SK-N-SH treated with all-trans-retinoic acid at 6 μM for 48 hours (cell line): ENCODE data around the gene ETV6.

Source experiments
- ATAC-seq: fragments of 200-7000 bp; cut with Tn5 transposase; 3 replicates; pipeline ENCODE4 v1.9.1; 2020; ENCODE audit warnings: mild to moderate bottlenecking, moderate library complexity
- ARNTL ChIP-seq: fragments of 450-650 bp; formaldehyde crosslinking; IDR thresholded peaks from 2 replicates; pipeline ENCODE4 v1.5.0; 2020; ENCODE audit warnings: low read depth, mild to moderate bottlenecking, moderate library complexity, borderline replicate concordance
- BACH2 ChIP-seq: fragments of 250-450 bp; sonication (Bioruptor Pico); IDR thresholded peaks from 2 replicates; pipeline ENCODE4 v1.9.0; 2021; ENCODE audit warnings: mild to moderate bottlenecking, borderline replicate concordance
- ESRRG ChIP-seq: fragments of 250-450 bp; sonication (Bioruptor Pico); IDR thresholded peaks from 2 replicates; pipeline ENCODE4 v1.6.1; 2021; ENCODE audit warnings: mild to moderate bottlenecking
- ISL1 ChIP-seq: fragments of 250-450 bp; sonication (Bioruptor Pico); IDR thresholded peaks from 2 replicates; pipeline ENCODE4 v2.1.2; 2022; ENCODE audit warnings: mild to moderate bottlenecking, moderate library complexity
- OSR1 ChIP-seq: fragments of 250-450 bp; sonication (Bioruptor Pico); IDR thresholded peaks from 2 replicates; pipeline ENCODE4 v1.8.0; 2022; ENCODE audit warnings: moderate library complexity, mild to moderate bottlenecking, inconsistent platforms
- PPARA ChIP-seq: fragments of 250-450 bp; sonication (Bioruptor Pico); IDR thresholded peaks from 2 replicates; pipeline ENCODE4 v1.5.0; 2020; ENCODE audit warnings: mild to moderate bottlenecking, borderline replicate concordance
- RARB ChIP-seq: fragments of 250-450 bp; sonication (Bioruptor Pico); IDR thresholded peaks from 2 replicates; pipeline ENCODE4 v1.8.0; 2021; ENCODE audit warnings: mild to moderate bottlenecking, moderate library complexity
- SNAI2 ChIP-seq: fragments of 250-450 bp; sonication (Bioruptor Pico); IDR thresholded peaks from 2 replicates; pipeline ENCODE4 v1.5.0; 2020; ENCODE audit warnings: mild to moderate bottlenecking, moderate library complexity
- TCF4 ChIP-seq: fragments of 250-450 bp; sonication (Bioruptor Pico); IDR thresholded peaks from 2 replicates; pipeline ENCODE4 v1.8.0; 2021; ENCODE audit warnings: mild to moderate bottlenecking, moderate library complexity, borderline replicate concordance
- TOX ChIP-seq: fragments of 250-450 bp; sonication (Bioruptor Pico); IDR thresholded peaks from 2 replicates; pipeline ENCODE4 v1.8.0; 2021; ENCODE audit warnings: mild to moderate bottlenecking, moderate library complexity, borderline replicate concordance
- ZC3H10 ChIP-seq: fragments of 250-450 bp; sonication (Bioruptor Pico); IDR thresholded peaks from 2 replicates; pipeline ENCODE4 v1.5.1; 2021; ENCODE audit warnings: mild to moderate bottlenecking, moderate library complexity
- ZFP3 ChIP-seq: fragments of 250-450 bp; sonication (Bioruptor Pico); IDR thresholded peaks from 2 replicates; pipeline ENCODE4 v1.5.0; 2020; ENCODE audit warnings: mild to moderate bottlenecking, moderate library complexity
- ZFP30 ChIP-seq: fragments of 450-650 bp; formaldehyde crosslinking; IDR thresholded peaks from 2 replicates; pipeline ENCODE4 v1.5.0; 2022; ENCODE audit warnings: mild to moderate bottlenecking, moderate library complexity
- ZNF565 ChIP-seq: fragments of 450-650 bp; formaldehyde crosslinking; conservative IDR thresholded peaks from 2 replicates; pipeline ENCODE4 v1.5.0; 2020; ENCODE audit warnings: low read depth, mild to moderate bottlenecking, moderate library complexity
- ZNF8 ChIP-seq: fragments of 450-650 bp; formaldehyde crosslinking; IDR thresholded peaks from 2 replicates; pipeline ENCODE4 v1.5.0; 2020; ENCODE audit warnings: mild to moderate bottlenecking, moderate library complexity
- TF ChIP-seq, protein P1 (sequence below): fragments of 250-450 bp; sonication (Bioruptor Pico); IDR thresholded peaks from 2 replicates; pipeline ENCODE4 v1.5.0; 2020; ENCODE audit warnings: mild to moderate bottlenecking, moderate library complexity
- TF ChIP-seq, protein P2 (sequence below): fragments of 250-450 bp; sonication (Bioruptor Pico); IDR thresholded peaks from 2 replicates; pipeline ENCODE4 v1.5.1; 2021; ENCODE audit warnings: mild to moderate bottlenecking, moderate library complexity
- TF ChIP-seq, protein P3 (sequence below): fragments of 250-450 bp; sonication (Bioruptor Pico); IDR thresholded peaks from 2 replicates; pipeline ENCODE4 v1.8.0; 2020; ENCODE audit warnings: mild to moderate bottlenecking, moderate library complexity, borderline replicate concordance
- TF ChIP-seq, protein P4 (sequence below): fragments of 250-450 bp; sonication (Bioruptor Pico); IDR thresholded peaks from 2 replicates; pipeline ENCODE4 v1.5.1; 2020; ENCODE audit warnings: low read depth, mild to moderate bottlenecking, moderate library complexity
- TF ChIP-seq, protein P5 (sequence below): fragments of 250-450 bp; sonication (Bioruptor Pico); IDR thresholded peaks from 2 replicates; pipeline ENCODE4 v1.8.0; 2021; ENCODE audit warnings: low read depth, mild to moderate bottlenecking, moderate library complexity, borderline replicate concordance

Gene ETV6

DNA sequence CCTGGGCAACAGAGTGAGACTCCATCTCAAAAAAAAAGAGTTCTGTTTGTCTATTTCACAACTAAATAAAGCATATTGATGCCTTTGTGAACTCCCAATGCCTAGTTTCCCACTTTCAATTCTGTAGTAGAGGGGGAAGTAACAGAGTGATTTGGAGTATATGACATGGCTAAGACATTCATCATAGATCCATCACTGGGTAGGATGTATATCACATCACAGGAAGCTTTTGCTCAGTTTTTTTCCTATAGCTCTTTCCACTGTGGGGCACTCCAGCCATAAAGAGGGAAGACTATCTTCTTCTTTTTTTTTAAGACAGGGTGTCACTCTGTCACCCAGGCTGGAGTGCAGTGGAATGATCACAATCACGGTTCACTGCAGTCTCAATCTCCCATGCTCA is 267.3 kb downstream of the ETV6 start (continued):
- TF ChIP-seq, protein P1, sequence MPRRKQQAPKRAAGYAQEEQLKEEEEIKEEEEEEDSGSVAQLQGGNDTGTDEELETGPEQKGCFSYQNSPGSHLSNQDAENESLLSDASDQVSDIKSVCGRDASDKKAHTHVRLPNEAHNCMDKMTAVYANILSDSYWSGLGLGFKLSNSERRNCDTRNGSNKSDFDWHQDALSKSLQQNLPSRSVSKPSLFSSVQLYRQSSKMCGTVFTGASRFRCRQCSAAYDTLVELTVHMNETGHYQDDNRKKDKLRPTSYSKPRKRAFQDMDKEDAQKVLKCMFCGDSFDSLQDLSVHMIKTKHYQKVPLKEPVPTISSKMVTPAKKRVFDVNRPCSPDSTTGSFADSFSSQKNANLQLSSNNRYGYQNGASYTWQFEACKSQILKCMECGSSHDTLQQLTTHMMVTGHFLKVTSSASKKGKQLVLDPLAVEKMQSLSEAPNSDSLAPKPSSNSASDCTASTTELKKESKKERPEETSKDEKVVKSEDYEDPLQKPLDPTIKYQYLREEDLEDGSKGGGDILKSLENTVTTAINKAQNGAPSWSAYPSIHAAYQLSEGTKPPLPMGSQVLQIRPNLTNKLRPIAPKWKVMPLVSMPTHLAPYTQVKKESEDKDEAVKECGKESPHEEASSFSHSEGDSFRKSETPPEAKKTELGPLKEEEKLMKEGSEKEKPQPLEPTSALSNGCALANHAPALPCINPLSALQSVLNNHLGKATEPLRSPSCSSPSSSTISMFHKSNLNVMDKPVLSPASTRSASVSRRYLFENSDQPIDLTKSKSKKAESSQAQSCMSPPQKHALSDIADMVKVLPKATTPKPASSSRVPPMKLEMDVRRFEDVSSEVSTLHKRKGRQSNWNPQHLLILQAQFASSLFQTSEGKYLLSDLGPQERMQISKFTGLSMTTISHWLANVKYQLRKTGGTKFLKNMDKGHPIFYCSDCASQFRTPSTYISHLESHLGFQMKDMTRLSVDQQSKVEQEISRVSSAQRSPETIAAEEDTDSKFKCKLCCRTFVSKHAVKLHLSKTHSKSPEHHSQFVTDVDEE (CRISPR knock-in tag): no peak
- TF ChIP-seq ZC3H10: no peak

DNA sequence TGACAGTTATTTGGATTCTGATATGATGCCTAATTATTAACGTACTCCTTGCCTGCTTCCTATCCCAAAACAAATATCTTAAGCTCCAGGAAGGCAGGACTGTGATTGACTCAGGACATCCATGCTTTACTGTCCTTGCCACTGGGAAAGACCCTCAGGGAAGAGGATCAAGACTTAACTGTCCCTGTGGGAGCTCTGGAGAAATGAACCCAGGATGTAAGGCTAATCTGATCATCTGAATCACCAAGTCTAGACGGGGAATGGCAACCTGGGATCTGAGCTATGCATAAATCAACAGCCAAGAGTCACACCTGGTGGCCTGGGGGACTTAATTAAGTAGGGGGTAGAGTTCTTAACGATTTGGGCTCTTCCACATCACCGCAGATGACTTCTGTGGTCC is 268.0 kb downstream of the ETV6 start:
- TF ChIP-seq TOX (no peak), ISL1 (CRISPR knock-in tag) (no peak), RARB (no peak), ZNF8 (CRISPR knock-in tag) (no peak), ZNF565 (no peak), ARNTL (CRISPR knock-in tag) (no peak), ESRRG (CRISPR knock-in tag) (no peak)
- TF ChIP-seq, protein P2, sequence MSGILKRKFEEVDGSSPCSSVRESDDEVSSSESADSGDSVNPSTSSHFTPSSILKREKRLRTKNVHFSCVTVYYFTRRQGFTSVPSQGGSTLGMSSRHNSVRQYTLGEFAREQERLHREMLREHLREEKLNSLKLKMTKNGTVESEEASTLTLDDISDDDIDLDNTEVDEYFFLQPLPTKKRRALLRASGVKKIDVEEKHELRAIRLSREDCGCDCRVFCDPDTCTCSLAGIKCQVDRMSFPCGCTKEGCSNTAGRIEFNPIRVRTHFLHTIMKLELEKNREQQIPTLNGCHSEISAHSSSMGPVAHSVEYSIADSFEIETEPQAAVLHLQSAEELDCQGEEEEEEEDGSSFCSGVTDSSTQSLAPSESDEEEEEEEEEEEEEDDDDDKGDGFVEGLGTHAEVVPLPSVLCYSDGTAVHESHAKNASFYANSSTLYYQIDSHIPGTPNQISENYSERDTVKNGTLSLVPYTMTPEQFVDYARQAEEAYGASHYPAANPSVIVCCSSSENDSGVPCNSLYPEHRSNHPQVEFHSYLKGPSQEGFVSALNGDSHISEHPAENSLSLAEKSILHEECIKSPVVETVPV (CRISPR knock-in tag): no peak
- no peak for ATAC-seq

DNA sequence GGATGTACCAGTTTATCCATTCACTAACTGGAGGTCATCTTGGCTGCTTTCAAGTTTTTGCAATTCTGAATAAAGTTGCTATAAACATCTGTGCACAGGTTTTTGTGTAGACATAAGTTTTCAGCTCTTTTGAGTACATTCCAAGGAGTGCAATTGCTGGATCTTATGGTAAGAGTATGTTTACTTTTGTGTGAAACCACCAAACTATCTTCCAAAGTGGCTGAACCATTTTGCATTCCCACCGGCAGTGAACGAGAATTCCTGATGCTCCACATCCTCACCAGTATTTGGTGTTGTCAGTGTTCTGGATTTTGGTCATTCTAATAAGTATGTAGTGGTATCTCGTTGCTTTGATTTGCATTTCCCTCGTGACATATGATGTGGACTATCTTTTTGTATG is 270.8 kb downstream of the ETV6 start:
- TF ChIP-seq TCF4 (CRISPR knock-in tag): no peak
- TF ChIP-seq RARB: no peak
- TF ChIP-seq, protein P3, sequence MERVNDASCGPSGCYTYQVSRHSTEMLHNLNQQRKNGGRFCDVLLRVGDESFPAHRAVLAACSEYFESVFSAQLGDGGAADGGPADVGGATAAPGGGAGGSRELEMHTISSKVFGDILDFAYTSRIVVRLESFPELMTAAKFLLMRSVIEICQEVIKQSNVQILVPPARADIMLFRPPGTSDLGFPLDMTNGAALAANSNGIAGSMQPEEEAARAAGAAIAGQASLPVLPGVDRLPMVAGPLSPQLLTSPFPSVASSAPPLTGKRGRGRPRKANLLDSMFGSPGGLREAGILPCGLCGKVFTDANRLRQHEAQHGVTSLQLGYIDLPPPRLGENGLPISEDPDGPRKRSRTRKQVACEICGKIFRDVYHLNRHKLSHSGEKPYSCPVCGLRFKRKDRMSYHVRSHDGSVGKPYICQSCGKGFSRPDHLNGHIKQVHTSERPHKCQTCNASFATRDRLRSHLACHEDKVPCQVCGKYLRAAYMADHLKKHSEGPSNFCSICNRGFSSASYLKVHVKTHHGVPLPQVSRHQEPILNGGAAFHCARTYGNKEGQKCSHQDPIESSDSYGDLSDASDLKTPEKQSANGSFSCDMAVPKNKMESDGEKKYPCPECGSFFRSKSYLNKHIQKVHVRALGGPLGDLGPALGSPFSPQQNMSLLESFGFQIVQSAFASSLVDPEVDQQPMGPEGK (CRISPR knock-in tag): no peak
- no peak for TF ChIP-seq OSR1 (CRISPR knock-in tag)
- no peak for TF ChIP-seq ZFP3
- TF ChIP-seq, protein P4, sequence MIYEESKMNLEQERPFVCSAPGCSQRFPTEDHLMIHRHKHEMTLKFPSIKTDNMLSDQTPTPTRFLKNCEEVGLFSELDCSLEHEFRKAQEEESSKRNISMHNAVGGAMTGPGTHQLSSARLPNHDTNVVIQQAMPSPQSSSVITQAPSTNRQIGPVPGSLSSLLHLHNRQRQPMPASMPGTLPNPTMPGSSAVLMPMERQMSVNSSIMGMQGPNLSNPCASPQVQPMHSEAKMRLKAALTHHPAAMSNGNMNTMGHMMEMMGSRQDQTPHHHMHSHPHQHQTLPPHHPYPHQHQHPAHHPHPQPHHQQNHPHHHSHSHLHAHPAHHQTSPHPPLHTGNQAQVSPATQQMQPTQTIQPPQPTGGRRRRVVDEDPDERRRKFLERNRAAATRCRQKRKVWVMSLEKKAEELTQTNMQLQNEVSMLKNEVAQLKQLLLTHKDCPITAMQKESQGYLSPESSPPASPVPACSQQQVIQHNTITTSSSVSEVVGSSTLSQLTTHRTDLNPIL (CRISPR knock-in tag): no peak
- TF ChIP-seq ZC3H10: no peak
- TF ChIP-seq, protein P5, sequence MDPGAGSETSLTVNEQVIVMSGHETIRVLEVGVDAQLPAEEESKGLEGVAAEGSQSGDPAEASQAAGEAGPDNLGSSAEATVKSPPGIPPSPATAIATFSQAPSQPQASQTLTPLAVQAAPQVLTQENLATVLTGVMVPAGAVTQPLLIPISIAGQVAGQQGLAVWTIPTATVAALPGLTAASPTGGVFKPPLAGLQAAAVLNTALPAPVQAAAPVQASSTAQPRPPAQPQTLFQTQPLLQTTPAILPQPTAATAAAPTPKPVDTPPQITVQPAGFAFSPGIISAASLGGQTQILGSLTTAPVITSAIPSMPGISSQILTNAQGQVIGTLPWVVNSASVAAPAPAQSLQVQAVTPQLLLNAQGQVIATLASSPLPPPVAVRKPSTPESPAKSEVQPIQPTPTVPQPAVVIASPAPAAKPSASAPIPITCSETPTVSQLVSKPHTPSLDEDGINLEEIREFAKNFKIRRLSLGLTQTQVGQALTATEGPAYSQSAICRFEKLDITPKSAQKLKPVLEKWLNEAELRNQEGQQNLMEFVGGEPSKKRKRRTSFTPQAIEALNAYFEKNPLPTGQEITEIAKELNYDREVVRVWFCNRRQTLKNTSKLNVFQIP (CRISPR knock-in tag): no peak
- TF ChIP-seq ZFP30 (CRISPR knock-in tag): no peak
- no peak for TF ChIP-seq PPARA
- TF ChIP-seq, protein P2 (CRISPR knock-in tag): no peak
- TF ChIP-seq, protein P1 (CRISPR knock-in tag): no peak
- TF ChIP-seq SNAI2 (CRISPR knock-in tag): no peak
- no peak for TF ChIP-seq TOX
- no peak for TF ChIP-seq ARNTL (CRISPR knock-in tag)
- no peak for TF ChIP-seq BACH2 (CRISPR knock-in tag)
- TF ChIP-seq ESRRG (CRISPR knock-in tag): no peak
- TF ChIP-seq ISL1 (CRISPR knock-in tag): no peak
- ATAC-seq: no peak
